HL-60 (cell line): ENCODE measurements around the gene ADGRD2.

Source experiments
- DNase-seq, 2 experiments: peaks; one replicate each; pipeline ENCODE4 v3.0.0-alpha.2; 2010 to 2020; ENCODE audit warnings: low read depth in 1 of 2, low spot score in 1 of 2
- H3K27ac ChIP-seq: fragments of 250-450 bp; sonication (Bioruptor Pico); replicated peaks from 2 replicates; pipeline ENCODE4 v1.5.1; 2020; ENCODE audit warnings: mild to moderate bottlenecking, moderate library complexity
- H3K27me3 ChIP-seq: fragments of 250-450 bp; sonication (Bioruptor Pico); 2 replicates; pipeline ENCODE4 v1.5.1; 2021; ENCODE audit warnings: mild to moderate bottlenecking, moderate library complexity; ENCODE audit not compliant: insufficient read depth, poor library complexity, severe bottlenecking
- H3K4me3 ChIP-seq: replicated peaks from 2 replicates; pipeline ENCODE4 v1.5.1; 2011; ENCODE audit warnings: mild to moderate bottlenecking, control low read depth, low read length; ENCODE audit not compliant: insufficient read depth
- CTCF ChIP-seq: IDR thresholded peaks from one replicate; pipeline ENCODE4 v1.5.1; 2011; ENCODE audit warnings: low read length, control low read depth, inconsistent platforms; ENCODE audit not compliant: insufficient read depth
- GABPA ChIP-seq: IDR thresholded peaks from 2 replicates; pipeline ENCODE4 v1.6.1; 2012; ENCODE audit warnings: low read depth
- POLR2AphosphoS5 ChIP-seq: IDR thresholded peaks from 2 replicates; pipeline ENCODE4 v1.6.1; 2012; ENCODE audit warnings: low read depth
- REST ChIP-seq: IDR thresholded peaks from 2 replicates; pipeline ENCODE4 v1.6.1; 2012; ENCODE audit warnings: low read depth; ENCODE audit not compliant: insufficient replicate concordance
- SPI1 ChIP-seq: IDR thresholded peaks from 2 replicates; pipeline ENCODE4 v1.6.1; 2012; ENCODE audit warnings: low read depth, mild to moderate bottlenecking, borderline replicate concordance

The ADGRD2 gene

GRCh38 chr9:124518116-124518515 lies 67.9 kb downstream of the ADGRD2 start:
- Histone ChIP-seq H3K4me3 (no peak overlapping the region), H3K27me3 (no peaks in the 10 kb centered on the region)
- no peak for TF ChIP-seq POLR2AphosphoS5
- TF ChIP-seq GABPA, result no peak
- no peak for TF ChIP-seq SPI1
- TF ChIP-seq REST, result no peak
- no peak for TF ChIP-seq CTCF

GRCh38 chr9:124520206-124520596 lies 70.0 kb downstream of the ADGRD2 start:
- TF ChIP-seq CTCF, result no peak
- TF ChIP-seq GABPA, result no peak
- TF ChIP-seq POLR2AphosphoS5, result no peak
- TF ChIP-seq REST, result no peak
- TF ChIP-seq SPI1, result no peak
- Histone ChIP-seq H3K27ac (no peak overlapping the region), H3K4me3 (no peak overlapping the region), H3K27me3 (no peaks in the 10 kb centered on the region)
- no peak for DNase-seq

More at GRCh38 chr9:124518116-124518515, 67.9 kb downstream of the ADGRD2 start:
- DNase-seq, result no peak
- no peak overlapping the region for H3K27ac ChIP-seq

GRCh38 chr9:124521142-124521541 lies 70.9 kb downstream of the ADGRD2 start:
- Histone ChIP-seq H3K4me3 (no peak overlapping the region), H3K27me3 (no peaks in the 10 kb centered on the region), H3K27ac (no peak overlapping the region)
- no peak for DNase-seq
- TF ChIP-seq REST (no peak), POLR2AphosphoS5 (no peak), CTCF (no peak), GABPA (no peak), SPI1 (no peak)
